Spleen (tissue), 13 donors: Measurements from ENCODE around the gene NRDC. TPM values are rescaled to one million over a fixed set of nuclear protein-coding genes. Genes with fewer than 3 reads are reported as not detected.
A peak's percentile ranks its signal among the peaks of the same experiment; 100 is the strongest.

ENCODE experiments used
- DNase-seq: peaks from one replicate; pipeline ENCODE4 v3.0.0-alpha.2; 2020
- H3K27ac ChIP-seq, 8 donors: fragments of 200-600 bp; sonication (generic) in 7 of 8; 1 replicate in 4 of 8; 2 replicates in 4 of 8; pipeline versions ENCODE4 v1.5.0 to v1.8.0; 2016 to 2021; ENCODE audit warnings: inconsistent platforms in 4 of 8, mild to moderate bottlenecking in 4 of 8, moderate library complexity in 1 of 8
- H3K27me3 ChIP-seq, 7 donors: fragments of 200-600 bp; sonication (generic) in 6 of 7; replicated peaks in 1 of 7; 1 replicate in 4 of 7; 2 replicates in 3 of 7; pipeline versions ENCODE4 v1.5.0 to v1.8.0; 2016 to 2021; ENCODE audit warnings: inconsistent platforms in 3 of 7, mild to moderate bottlenecking in 1 of 7
- H3K36me3 ChIP-seq, 6 donors: fragments of 200-600 bp; sonication (generic) in 5 of 6; 1 replicate in 4 of 6; 2 replicates in 2 of 6; pipeline versions ENCODE4 v1.5.0 to v1.8.0; 2016 to 2021; ENCODE audit warnings: inconsistent platforms in 2 of 6
- H3K4me1 ChIP-seq, 6 donors: fragments of 200-600 bp; sonication (generic) in 5 of 6; 1 replicate in 3 of 6; 2 replicates in 3 of 6; pipeline versions ENCODE4 v1.5.0 to v1.8.0; 2016 to 2021; ENCODE audit warnings: inconsistent platforms in 3 of 6
- H3K4me3 ChIP-seq, 8 donors: fragments of 200-600 bp; sonication (generic) in 7 of 8; 1 replicate in 4 of 8; 2 replicates in 4 of 8; pipeline versions ENCODE4 v1.5.0 to v1.8.0; 2016 to 2021; ENCODE audit warnings: inconsistent platforms in 4 of 8, mild to moderate bottlenecking in 4 of 8, moderate library complexity in 2 of 8
- H3K9me3 ChIP-seq, 8 donors: fragments of 200-600 bp; sonication (generic) in 7 of 8; 1 replicate in 4 of 8; 2 replicates in 4 of 8; pipeline versions ENCODE4 v1.5.0 to v1.8.0; 2016 to 2021; ENCODE audit warnings: inconsistent platforms in 4 of 8
- POLR2A ChIP-seq, 3 donors: fragments of 450-650 bp; IDR thresholded peaks; one replicate each; pipeline ENCODE4 v1.5.1; 2017; ENCODE audit warnings: antibody characterized with exemption in 3 of 3, mild to moderate bottlenecking in 1 of 3
- POLR2AphosphoS5 ChIP-seq, 3 donors: sonication (generic); formaldehyde crosslinking; IDR thresholded peaks; one replicate each; pipeline ENCODE4 v1.5.1; 2017; ENCODE audit warnings: antibody characterized with exemption in 3 of 3
- WGBS, 5 donors: extraction: QIAGEN DNeasy Blood & Tissue Kit in 3 of 5; methylation state at CpG; one replicate each; pipeline versions ENCODE4 v1.1.5 to v1.1.7; 2013 to 2018; 5-methylcytosine and 5-hydroxymethylcytosine counted together
- intact Hi-C: fragments of 100-400 bp; cut with DNase I; formaldehyde crosslinking; loops from one replicate; pipeline ENCODE4 v1.15.0; 2023; ENCODE audit warnings: low total_unique reads
- long read RNA-seq, 2 donors: transcript quantifications; one replicate each; lab custom pipeline, GENCODE V29; 2026
- polyA plus RNA-seq, 3 donors: library from polyadenylated mRNA; stranded (reverse); fragments of 200-250 nt; gene quantifications; one replicate each; pipeline ENCODE4 v1.2.1, GENCODE V29; 2013
- total RNA-seq, 7 donors: library from RNA; depleted of rRNA in 3 of 7; stranded (reverse); fragments of >200 nt in 3 of 7; fragmentation: NEBNext Ultra II Directional in 4 of 7; extraction: Animal tissue kit (Norgen Biotek cat#: 25700) in 4 of 7; gene quantifications; one replicate each; pipeline versions ENCODE4 v1.1.0 to v1.2.1, GENCODE V29; 2016 to 2021
- TF ChIP-seq, protein P1 (sequence below), 11 experiments: fragments of 200-600 bp in 7 of 11; fragments of 450-650 bp in 4 of 11; sonication (generic) in 4 of 11; IDR thresholded peaks in 8 of 11; conservative IDR thresholded peaks in 3 of 11; 1 replicate in 7 of 11; 2 replicates in 4 of 11; pipeline versions ENCODE4 v1.4.0 to v1.8.0; 2016 to 2021; ENCODE audit warnings: antibody characterized with exemption in 11 of 11, inconsistent platforms in 4 of 11, mild to moderate bottlenecking in 1 of 11
- donor health status: healthy with polysubstance abuse.
- donor health status: DM: no; HTN: no; CAD: no; lungs with moderate emphysema.
- donor health status: DM: no; HTN: no; CAD: no.
- donor health status: Bipolar disorder and iron deficiency.
- donor health status: healthy.
- donor health status: DM: no; HTN: no; CAD: no.
- donor health status: DM: yes; HTN: yes; CAD: no.

Gene NRDC, protein sequence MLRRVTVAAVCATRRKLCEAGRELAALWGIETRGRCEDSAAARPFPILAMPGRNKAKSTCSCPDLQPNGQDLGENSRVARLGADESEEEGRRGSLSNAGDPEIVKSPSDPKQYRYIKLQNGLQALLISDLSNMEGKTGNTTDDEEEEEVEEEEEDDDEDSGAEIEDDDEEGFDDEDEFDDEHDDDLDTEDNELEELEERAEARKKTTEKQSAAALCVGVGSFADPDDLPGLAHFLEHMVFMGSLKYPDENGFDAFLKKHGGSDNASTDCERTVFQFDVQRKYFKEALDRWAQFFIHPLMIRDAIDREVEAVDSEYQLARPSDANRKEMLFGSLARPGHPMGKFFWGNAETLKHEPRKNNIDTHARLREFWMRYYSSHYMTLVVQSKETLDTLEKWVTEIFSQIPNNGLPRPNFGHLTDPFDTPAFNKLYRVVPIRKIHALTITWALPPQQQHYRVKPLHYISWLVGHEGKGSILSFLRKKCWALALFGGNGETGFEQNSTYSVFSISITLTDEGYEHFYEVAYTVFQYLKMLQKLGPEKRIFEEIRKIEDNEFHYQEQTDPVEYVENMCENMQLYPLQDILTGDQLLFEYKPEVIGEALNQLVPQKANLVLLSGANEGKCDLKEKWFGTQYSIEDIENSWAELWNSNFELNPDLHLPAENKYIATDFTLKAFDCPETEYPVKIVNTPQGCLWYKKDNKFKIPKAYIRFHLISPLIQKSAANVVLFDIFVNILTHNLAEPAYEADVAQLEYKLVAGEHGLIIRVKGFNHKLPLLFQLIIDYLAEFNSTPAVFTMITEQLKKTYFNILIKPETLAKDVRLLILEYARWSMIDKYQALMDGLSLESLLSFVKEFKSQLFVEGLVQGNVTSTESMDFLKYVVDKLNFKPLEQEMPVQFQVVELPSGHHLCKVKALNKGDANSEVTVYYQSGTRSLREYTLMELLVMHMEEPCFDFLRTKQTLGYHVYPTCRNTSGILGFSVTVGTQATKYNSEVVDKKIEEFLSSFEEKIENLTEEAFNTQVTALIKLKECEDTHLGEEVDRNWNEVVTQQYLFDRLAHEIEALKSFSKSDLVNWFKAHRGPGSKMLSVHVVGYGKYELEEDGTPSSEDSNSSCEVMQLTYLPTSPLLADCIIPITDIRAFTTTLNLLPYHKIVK
- total RNA-seq (100 to 1,000 TPM; 105 to 189 (median 132) TPM), polyA plus RNA-seq (10 to 100 TPM; 61.3 to 85.5 (median 75.2) TPM)
- long read RNA-seq, donor 1, transcript NRDC-211 (2 exons, 1,020 nt): major isoform, 36 of 49 reads
- long read RNA-seq, donor 1, partial matches to known transcripts: 7 of 49 reads
- long read RNA-seq, donor 1, other reads (novel, unspliced or antisense): 0 of 49 reads
- long read RNA-seq, donor 2, transcript NRDC-211 (2 exons, 1,020 nt): major isoform, 22 of 30 reads
- long read RNA-seq, donor 2, partial matches to known transcripts: 5 of 30 reads
- long read RNA-seq, donor 2, other reads (novel, unspliced or antisense): 0 of 30 reads

DNA sequence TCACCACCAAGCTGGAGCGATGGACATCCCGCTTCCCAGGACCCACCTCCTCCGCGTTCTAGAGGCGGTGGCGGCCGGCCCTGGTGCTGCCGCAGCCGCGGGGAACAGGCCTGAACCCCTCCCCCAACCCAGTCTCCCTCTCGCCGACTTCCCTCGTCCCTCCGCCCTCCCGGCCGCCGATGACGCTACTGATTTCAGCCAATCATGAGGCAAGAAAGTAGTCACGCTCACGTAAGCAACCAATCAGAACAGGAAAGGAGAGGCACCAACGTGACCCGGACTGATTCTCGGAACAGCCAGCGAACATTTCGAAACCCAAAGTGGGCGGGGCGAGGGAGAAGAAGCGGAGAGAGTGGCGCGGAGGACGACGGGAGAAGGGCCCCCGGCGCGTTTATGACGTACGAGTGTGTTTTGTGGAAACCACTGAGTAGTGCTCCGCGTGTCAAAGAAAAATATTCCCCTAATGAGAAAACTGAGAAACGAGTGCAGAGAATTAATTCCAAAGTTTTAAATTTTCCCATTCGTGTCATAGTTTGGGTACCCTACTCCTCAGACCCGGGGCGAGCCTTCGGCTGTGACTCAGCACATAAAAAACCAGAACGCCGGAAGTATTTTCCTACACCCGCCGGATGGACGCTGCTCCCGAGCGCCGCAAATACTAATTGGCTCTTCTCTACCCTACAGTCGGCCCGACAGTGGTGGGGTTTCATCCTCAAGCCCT, at the start of gene NRDC:
Gene NRDC, minus strand, starts transcription at position 112 of the 721 bp plus-strand sequence. CDS start 112 bp downstream, outside the sequence.
- Histone ChIP-seq H3K27me3 (peaks cover 0 to 19% (median 0%) of the 10 kb centered on the region in 7 donors), H3K9me3 (no peaks in the 10 kb centered on the region), H3K27ac (peak within 1 kb of the TSS; percentile 94 to 99 (median 98)), H3K4me1 (peaks cover 24 to 57% (median 46%) of the 10 kb centered on the region in 6 donors), H3K4me3 (peak within 1 kb of the TSS; percentile 67 to 95 (median 84)), H3K36me3 (peaks cover 0 to 7% (median 0%) of the 10 kb centered on the region in 6 donors)
- WGBS, 5 donors: 0 to 1% (median 0%) methylated on average over 53 to 54 of the region's 54 CpGs
- intact Hi-C loops: no loop called here
- peak; percentile 99 for DNase-seq
- TF ChIP-seq POLR2AphosphoS5 (IDR thresholded peaks at IDR 0.05) (peak; percentile 95 to 99 (median 97)), POLR2A (IDR thresholded peaks at IDR 0.05) (peak; percentile 40 to 91 (median 79))
- TF ChIP-seq, protein P1, sequence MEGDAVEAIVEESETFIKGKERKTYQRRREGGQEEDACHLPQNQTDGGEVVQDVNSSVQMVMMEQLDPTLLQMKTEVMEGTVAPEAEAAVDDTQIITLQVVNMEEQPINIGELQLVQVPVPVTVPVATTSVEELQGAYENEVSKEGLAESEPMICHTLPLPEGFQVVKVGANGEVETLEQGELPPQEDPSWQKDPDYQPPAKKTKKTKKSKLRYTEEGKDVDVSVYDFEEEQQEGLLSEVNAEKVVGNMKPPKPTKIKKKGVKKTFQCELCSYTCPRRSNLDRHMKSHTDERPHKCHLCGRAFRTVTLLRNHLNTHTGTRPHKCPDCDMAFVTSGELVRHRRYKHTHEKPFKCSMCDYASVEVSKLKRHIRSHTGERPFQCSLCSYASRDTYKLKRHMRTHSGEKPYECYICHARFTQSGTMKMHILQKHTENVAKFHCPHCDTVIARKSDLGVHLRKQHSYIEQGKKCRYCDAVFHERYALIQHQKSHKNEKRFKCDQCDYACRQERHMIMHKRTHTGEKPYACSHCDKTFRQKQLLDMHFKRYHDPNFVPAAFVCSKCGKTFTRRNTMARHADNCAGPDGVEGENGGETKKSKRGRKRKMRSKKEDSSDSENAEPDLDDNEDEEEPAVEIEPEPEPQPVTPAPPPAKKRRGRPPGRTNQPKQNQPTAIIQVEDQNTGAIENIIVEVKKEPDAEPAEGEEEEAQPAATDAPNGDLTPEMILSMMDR (IDR thresholded peaks at IDR 0.05 in 8 of 11, conservative IDR thresholded peaks at IDR 0.05 in 3 of 11): peak in 3 of 11 experiments; percentile 9 to 29 (median 19)

DNA sequence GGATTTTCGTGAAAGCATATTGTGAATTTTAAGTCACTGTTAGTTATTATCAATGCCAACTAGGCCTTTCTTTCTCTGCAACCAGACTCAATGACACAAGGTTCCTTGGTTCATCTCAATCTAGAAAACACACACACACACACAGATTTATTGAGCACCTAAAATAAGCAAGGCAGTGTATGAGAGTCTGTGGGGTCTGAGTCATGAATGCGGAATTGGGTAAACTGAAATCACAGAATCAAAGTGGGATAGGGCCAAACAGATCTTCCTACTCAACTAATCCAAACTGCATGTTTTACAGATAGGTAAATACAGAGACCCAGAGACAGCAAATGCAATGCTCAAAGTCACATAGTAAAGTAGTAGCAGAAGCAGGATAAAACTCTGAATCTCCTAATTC, 48.5 kb upstream of the NRDC start:
- Histone ChIP-seq H3K27ac (no peak overlapping the region), H3K36me3 (no peaks in the 10 kb centered on the region), H3K27me3 (peaks cover 0 to 15% (median 0%) of the 10 kb centered on the region in 7 donors), H3K4me1 (no peaks in the 10 kb centered on the region), H3K9me3 (no peaks in the 10 kb centered on the region), H3K4me3 (no peak overlapping the region)
- intact Hi-C loops: no loop called here
- no peak for DNase-seq
- TF ChIP-seq POLR2AphosphoS5 (IDR thresholded peaks at IDR 0.05) (no peak), POLR2A (IDR thresholded peaks at IDR 0.05) (no peak)
- TF ChIP-seq, protein P1 (IDR thresholded peaks at IDR 0.05 in 8 of 11, conservative IDR thresholded peaks at IDR 0.05 in 3 of 11): no peak
- WGBS, 5 donors: 85 to 96% (median 87%) methylated on average over 2 of the region's 2 CpGs

DNA sequence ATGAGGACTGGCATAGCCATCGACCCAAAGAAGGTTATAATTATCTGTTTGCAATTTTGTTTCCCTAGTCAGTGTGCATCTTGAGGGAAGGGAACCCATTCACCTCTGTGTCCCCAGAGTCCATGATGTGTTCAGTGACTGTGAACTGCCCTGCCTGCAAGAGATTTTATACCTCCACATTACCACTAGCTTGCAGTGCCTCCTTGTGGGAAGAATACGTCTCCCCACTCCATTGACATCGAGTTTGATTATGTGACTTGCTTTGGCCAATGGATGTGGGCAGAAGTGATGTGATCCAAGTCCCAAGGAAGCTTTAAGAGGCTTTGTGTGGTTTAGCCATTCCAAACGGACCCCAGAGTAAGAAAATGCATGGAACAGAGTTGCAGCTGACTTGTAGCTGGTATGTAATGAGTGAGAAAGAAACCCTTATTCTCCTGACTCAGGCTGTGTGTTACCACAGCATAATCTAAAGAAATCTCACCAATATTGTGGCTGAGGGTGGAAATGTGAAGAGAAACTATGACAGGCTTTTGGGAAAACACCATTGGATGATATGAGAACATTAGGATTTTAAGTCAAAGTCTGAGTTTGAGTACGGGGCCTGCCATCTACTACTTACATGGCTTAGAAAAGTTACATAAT, 47.8 kb upstream of the NRDC start:
- TF ChIP-seq POLR2AphosphoS5 (IDR thresholded peaks at IDR 0.05) (no peak), POLR2A (IDR thresholded peaks at IDR 0.05) (no peak)
- TF ChIP-seq, protein P1 (IDR thresholded peaks at IDR 0.05 in 8 of 11, conservative IDR thresholded peaks at IDR 0.05 in 3 of 11): no peak
- DNase-seq: no peak
- Histone ChIP-seq H3K4me3 (no peak overlapping the region), H3K27ac (no peak overlapping the region), H3K27me3 (peaks cover 0 to 15% (median 0%) of the 10 kb centered on the region in 7 donors), H3K36me3 (no peaks in the 10 kb centered on the region), H3K9me3 (no peaks in the 10 kb centered on the region), H3K4me1 (no peaks in the 10 kb centered on the region)
- 72 to 75% (median 74%) methylated on average over 5 of the region's 5 CpGs for WGBS, 5 donors
- intact Hi-C loops: no loop called here
